ENCODE measurements around the gene WDR1.
A peak's percentile ranks its signal among the peaks of the same experiment; 100 is the strongest.

DNA sequence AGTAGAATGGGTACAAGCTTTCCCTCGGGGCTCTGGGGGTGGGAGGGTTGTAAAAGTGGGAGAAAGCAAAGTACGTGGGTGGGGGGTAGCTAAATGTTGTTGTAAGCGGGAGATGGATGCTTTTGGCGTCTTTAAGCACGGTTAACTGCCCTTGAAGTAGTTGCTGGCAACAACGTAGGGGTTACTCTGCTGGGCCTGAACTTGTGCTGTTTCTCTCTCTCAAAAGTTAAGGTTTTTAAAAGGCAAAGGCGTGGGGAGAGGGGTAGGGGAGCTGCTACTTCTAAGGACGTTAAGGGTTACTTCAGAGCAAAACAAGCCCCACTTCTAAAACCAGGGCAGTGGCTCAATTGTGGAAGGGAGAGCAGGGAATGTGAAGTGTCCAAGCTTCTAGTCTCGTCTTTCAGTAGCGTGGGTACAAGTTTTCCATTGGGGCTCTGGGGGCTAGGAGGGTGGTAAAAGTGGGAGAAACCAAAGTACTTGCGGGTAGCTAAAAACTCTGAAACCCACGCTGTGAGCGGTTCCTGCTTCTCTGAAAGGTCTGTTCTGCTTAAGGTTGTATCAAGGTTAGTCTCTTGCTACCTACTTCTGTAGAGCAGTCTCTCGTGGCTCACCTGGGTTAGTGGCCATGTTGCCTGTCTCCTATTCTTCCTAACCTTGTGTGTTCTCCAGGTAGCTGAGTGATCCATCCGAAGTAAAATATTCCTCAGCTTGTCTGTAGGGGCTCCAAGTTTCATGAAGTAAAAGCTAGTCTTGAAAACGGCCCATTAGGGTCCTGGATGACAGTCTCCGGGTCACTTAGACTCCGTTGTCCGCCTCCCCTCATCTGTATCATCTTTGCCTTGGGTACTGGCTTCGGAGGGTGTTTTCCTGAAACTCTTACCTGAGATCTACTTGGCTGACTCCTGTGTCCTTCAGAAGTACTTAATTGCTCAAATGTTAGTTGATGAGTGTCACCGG lies 1.7 kb upstream of the WDR1 start:
- TF ChIP-seq POLR2AphosphoS5 (IDR thresholded peaks at IDR 0.05; ENCODE audit: low read length): 0 out of 2 replicates have a peak, but pooled peaks have one; percentile 47
- TF ChIP-seq, protein P1, sequence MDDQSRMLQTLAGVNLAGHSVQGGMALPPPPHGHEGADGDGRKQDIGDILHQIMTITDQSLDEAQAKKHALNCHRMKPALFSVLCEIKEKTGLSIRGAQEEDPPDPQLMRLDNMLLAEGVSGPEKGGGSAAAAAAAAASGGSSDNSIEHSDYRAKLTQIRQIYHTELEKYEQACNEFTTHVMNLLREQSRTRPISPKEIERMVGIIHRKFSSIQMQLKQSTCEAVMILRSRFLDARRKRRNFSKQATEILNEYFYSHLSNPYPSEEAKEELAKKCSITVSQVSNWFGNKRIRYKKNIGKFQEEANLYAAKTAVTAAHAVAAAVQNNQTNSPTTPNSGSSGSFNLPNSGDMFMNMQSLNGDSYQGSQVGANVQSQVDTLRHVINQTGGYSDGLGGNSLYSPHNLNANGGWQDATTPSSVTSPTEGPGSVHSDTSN (IDR thresholded peaks at IDR 0.05; ENCODE audit: insufficient replicate concordance, low read depth, low read length): no peak

All from GM12878 (cell line).